GM19438 (cell line): ENCODE measurements around the gene CFAP61.
A peak's percentile ranks its signal among the peaks of the same experiment; 100 is the strongest.

ENCODE experiments used
- ATAC-seq: cut with Tn5 transposase; IDR thresholded peaks from one replicate; pipeline ENCODE4 v1.9.1; 2021; ENCODE audit warnings: low read depth; ENCODE audit not compliant: unreplicated experiment

CFAP61 gene

DNA sequence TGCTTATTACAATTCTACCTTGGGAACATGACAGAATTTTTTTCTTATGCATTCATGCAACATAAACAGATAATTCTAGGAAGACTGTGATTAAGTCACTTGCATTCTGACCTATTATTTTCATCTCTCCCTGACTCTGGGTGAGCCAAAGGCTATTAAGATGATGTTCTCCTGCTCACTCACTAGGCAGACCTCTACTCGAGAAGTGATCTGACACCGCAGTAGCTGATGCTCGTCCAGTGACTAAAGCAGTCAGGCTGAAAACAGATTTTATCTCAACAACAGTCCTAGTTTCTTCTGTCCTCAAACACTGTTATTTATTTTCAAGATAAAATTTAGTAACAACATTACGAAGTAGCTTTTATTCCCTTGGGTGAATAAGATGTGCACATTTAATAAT is 17.8 kb upstream of the CFAP61 start:
- no peak for ATAC-seq

DNA sequence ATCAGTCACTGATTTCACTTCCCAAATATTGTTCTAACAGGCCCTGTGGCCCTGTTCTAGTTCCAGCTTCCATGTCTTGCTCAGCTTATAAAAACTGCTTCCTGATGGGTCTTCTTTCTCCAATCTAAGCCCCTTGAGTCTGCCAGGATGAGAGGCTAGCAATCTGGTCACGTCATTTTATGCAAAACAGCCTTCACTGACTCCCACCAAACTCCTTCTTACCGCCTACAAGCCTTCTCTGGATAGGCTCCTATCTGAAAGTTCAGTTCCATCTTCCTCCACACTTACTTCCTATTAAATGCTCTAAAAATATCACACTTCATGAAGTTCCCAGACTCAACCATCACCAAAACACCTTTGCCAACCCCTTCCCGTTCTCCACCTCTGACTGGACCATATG is 15.6 kb upstream of the CFAP61 start:
- no peak for ATAC-seq

DNA sequence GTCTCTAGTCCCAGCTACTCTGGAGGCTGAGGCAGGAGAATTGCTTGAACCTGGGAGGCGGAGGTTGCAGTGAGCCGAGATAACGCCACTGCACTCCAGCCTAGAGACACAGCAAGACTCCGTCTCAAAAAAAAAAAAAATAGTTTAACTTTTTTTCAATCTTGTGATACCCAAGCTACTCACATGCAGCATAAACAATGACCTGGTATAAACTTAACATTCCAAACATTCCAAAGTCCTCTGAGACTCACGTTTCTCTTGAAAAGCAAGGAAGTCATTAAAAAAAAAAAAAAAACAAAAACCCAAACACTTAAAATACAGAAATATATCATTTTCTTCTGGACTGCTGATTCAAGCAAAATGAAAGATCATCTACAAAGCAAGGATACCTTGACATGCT is 14.4 kb upstream of the CFAP61 start:
- ATAC-seq = no peak

DNA sequence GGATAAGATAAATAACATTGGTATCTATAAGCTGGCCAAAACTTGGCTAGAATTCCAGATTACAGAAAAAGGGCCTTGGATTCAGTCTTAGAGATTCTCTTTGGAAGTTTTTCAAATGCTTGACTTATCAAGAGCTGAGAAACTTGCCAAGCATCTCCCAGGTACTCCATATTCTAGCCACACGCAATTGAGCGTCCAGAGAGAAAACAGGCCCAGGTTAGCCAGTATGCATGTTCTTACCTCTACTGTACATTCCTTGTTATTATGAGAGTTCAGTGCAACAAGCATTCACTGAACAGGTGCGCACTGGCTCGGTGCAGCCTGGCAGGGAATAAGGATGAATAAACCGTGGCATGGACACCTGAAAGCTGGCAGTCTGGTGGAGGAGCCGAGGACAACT is 13.7 kb upstream of the CFAP61 start:
- ATAC-seq = no peak

DNA sequence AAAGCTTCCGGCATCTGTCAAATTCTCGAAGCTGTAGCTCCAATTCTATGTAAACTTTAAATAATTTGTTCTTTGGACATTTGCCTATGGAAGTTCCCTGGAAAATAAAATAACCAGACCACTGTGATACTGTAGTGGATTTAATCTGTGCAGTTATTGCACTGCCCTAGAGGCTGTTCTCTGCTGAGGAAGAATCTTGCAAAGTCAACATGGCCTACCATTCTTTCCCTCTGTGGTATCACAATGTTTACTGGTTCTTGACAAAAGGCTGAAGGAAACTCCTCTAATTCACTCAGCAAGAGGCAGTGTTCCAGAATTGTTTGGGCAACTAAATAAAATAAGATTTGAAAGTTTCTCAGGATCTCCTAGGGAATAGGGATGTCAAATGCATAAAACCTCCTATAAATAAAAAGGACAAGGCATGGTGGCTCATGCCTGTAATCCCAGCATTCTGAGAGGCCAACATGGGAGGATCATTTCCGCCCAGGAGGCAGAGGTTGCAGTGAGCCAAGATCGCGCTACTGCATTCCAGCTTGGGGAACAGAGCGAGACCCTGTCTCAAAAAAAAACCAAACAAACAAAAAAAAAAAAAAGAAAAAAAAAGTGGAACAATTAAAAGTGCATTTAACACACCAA is 12.5 kb upstream of the CFAP61 start:
- ATAC-seq = no peak

DNA sequence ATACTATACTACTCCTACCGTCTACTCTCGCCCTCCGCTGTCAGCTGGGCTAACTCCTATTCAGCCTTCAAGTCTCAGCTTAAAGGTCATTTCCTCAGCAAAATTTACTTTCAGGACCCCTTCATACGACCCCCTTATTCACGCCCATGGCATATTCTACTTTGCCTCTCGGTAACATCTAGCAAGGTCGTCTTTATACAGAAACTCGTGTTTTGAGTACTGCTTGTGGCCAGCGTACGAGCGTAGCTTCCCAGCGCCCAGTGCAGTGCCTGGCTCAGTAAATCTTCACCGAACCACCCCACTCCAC is 612 bp upstream of the CFAP61 start:
- ATAC-seq = peak; percentile 14

DNA sequence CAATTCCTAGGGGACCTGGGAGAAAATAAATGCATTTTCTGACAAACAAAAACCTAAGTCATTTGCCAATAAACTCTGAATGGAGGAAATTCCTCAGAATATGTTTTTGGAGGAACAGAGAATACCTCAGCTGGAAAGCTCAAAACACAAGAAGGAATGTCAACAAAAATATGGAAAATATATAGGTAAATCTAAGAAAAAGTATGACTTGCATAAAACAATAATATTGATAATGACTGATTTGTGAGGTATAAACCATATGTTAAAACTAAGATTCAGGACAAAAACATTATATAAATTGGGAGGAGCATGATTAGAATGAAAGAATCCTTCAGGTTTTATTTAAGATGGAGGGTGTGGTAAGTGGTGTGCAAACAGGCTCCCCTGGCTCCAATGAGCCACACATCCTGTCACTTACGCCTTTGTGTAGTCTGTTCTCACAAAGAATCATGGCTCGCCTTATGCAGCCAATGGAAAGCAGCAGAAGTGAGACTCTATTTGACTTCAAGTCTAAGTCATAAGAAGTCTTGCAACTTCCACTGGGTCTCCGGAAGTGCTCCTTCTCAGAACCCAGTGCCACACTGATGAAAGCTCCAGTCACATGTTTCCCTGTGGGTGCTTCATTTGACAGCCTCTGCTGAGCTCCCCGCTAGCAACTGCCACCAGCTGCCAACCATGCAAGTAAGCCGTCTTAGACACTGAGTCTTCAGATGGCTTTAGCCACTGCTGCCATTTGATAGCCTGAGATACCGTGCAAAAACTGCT is 8.1 kb downstream of the CFAP61 start:
- no peak for ATAC-seq

DNA sequence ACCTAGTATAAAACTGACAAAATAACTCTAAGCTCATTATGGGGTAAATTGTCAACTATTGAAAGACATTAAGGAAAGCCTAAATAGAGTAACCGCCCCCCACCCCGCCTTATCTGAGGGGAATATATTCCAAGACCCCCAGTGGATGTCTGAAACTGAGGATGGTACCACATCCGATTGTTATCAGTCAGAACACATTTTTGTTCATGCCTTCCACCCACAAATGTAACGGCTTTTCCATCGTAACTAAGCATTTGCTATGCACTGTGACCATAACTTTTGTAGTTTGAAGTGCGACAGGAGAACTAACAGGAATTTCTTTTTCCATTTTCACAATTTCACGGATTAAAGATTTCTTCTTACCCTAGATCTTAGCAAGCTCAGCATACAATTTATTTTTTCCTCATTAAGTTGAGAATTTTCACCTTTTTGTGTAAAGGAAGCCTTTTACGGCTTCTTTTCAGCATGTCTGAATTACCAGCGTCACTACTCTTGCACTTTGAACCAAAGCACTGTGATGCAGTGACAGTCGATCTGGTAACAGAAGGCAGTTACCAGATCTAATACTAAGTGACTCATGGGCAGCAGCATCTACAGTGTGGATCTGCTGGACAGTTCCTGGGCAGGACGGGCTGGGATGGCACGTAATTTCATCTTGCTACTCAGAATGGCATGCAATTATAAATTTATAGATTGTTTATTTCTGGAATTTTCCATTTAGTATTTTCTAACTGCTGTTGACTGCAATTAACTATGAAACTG is 11.8 kb downstream of the CFAP61 start:
- no peak for ATAC-seq

DNA sequence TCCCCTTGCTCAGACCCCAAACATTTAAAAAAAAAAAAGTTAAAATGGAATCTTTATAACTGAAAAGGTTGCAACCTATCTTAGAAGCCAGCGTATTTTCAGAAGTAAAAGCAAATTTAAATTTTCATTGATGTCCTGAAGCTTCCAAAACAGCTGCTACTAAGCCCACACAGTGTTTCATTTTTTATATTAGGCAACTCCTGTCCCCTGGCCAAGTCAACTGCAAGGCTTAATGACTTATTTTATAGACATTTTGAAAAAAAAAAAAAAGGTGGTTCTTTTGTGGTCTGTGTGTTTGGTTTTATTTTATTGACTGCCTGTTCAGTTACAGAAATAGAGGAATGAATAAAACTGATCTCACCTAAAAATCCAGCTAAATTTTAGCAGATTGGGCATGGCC is 13.0 kb downstream of the CFAP61 start:
- ATAC-seq = no peak

DNA sequence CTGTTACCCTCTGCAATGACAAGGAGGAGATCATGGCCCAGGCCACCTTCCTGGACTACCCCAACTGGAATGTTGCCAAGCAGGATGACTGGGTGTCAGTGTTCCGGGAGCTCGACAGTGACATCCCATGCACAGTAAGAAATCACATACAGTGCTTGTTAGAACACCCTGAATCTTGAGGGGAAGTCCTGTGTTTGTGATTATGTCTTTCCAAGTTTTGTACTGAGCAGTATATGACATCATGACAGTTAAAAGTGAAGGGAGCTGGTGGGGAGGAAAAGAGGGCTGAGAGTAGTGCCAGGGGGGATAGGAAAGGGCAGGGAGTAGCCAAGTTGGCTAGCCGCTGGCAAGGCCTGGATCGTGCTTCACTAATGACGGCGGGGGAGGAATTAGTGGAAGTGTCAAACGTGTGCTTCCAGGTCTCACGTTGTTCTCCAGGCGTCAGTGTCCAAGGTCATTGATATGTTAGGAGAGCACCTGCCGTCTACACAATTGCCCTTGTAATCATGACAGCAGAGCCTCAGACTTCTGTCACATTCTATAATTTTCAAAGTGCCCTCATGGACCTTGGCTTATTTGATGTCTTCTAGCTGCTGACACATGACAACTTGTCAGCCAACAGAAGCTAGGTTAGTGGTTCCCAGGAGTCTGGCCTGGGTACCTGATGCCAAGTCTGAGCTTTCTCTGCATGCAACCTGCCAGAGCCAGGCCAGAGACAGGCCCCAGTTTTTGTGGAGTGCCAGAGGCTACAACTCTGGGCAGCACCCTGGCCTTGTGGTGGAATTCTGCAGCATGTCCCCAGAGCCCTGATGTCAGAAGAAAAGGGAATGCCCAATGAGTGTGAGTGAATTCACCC is 18.8 kb downstream of the CFAP61 start:
- no peak for ATAC-seq

DNA sequence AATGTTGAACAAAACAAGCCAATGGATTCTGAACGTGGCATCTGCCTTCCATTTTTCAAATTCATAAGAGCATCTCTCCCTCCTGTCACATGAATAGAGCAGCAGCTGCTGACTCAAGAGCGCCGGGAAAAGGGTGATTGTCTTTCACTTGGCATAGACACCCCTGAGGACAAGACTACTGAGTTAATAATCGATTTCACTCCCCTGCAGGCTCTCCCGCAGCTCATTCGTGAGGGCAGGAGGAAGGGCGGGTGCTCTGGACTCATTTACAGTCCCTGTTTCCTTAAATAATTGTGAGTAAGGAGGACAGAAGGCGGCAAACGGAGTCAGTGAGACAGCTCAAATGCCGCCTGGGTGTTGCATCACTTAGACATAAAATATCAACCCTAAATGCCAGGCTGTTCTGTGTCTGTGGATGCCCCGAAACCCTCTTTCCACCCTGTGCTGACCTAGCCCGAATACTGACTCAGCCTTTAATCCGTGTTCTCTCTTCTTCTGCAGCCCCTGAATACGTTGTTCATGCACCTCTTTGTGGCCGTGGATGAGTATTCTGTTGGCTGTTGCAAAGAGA is 21.6 kb downstream of the CFAP61 start:
- ATAC-seq = no peak

DNA sequence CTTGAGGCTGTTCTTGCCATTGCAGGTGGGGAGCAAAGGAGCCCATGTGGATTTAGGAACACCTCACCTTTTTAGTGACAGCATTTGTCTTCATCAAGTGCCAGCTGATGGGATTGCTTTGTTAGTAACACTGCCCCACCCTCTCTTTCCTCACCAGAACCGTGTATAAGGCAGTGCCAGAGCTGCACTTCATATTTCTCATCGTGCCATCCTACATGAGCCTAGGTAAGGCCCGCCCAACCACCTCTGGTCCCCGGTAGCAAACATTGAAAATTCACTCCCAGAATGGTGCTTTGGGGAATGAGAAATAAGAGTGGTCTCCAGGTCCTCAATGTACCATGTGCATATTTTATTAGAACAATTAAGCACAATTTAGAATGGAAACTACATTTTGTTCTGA is 22.7 kb downstream of the CFAP61 start:
- no peak for ATAC-seq

DNA sequence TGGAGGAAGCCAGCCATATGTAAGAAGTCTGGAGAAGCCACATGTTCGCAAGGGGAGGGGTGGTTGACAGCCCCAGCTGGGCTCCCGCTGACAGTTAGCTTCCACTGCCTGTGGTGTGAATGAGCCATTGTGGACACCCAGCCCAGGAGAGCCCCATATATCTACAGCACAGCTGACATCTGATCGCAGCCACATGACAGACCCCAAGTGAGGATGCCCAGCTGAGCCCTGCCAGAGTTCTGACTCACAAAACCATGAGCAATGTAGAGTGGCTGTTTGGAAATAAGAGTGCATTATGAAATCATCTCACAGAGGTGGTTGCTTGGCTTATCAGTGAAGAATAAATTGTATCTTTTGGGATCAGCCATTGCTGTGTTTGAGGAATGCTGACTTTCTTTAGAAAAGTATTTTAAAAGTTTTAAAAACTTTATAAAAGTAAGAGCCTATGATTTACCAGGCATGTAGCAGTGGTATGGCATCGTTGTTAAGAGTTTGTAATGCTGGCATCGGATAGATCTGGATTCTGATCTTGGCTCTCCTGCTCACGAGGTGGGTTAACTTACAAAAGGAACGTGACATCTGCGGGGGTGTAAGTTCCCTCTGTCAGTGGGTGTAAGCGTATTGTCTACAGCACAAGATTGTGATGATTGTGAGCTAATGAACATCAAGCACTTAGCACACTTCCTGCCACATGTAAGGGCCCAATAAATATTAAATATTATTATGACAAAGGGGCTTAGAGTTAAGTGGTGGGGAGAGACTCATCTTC is 24.1 kb downstream of the CFAP61 start:
- ATAC-seq = no peak

DNA sequence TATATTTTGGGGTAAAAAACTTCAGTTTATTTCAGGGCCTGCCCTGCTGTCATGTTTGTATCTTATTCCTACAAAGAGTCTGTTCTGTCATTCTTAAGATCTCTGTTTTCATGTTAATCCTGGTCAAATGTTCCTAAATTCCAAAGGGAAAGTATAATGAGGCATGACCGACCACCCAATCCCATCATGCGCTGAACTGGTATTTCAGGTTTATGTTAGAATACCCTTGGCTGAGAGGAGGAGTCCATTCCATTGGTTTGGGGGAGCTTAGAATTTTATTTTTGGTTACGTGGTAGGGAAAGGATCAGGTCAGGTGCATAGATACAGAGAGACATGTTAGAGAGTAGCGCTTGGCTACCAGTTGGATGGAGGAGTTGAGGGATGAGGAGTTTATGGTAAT is 25.7 kb downstream of the CFAP61 start:
- no peak for ATAC-seq

DNA sequence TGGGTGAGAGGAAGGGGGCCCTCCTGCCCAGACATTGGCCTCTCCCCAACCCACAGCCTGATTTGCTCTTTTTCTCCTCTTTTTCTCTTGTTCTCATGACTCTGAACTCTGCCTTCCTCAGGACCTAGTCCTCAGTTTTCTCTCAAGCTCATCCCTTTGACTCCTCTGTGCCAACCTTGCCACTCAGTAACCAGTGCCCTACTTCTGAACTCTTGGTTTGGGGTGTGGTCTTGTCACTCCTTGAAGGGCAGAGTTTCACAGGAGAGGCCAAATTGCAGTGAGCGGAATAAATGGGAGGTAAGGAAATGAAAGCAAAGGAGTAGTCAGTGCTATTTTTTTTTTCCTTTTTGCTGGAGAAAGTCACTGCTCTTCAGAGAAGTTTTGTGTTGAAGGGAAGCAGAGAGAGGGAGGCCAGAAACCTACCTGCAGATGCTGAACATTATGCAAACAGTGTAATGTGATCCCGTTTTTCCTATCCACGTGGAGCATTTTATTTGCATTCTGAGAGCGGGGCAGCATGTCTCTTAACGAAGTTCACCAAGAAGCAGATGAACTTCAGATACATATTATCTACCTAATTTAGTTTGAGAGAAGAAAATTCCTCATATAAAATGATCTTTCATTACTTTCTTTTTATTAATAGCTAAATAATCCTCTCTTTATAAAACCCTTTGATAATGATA is 26.9 kb downstream of the CFAP61 start:
- no peak for ATAC-seq

DNA sequence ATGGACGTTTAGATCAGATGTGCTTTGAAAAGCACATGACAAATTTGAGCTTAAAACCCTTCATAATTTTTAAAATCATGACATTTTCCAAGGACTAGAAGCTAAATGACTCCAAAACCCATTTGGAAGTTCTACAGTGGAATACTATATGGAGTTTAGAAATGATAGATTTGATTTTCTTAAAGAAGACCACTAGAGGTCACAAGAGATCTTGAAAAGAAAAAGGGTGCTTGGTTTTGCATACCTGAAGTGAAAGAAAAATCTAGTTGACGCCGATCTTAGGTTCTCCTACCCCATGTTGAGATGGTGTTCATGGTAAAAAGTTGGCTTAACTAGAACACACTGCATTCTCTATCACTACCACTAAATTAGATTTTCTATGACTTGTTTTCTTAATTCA is 31.5 kb downstream of the CFAP61 start:
- ATAC-seq = no peak

DNA sequence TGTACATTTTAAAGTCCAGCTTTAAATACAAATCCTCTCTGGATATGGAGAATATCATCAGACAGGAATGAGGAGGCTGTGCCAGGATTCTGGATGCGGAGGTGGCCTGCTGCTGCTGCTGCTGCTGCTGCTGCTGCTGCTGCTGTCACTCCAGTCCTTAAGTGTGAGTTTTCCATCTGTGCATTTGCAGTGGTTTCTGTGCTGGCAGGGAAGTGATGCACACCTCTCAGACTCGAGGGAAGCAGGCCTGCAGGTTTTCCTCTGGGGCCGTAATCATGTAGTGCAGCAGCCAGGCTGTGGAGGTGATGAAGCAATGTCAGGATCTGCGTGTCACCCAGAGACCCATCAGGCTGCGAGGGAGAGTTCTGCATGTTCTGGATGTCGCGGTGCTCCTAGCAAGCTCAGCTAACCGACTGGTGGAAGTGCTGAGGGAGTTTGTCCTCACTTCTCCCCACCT is 32.0 kb downstream of the CFAP61 start:
- ATAC-seq = no peak

DNA sequence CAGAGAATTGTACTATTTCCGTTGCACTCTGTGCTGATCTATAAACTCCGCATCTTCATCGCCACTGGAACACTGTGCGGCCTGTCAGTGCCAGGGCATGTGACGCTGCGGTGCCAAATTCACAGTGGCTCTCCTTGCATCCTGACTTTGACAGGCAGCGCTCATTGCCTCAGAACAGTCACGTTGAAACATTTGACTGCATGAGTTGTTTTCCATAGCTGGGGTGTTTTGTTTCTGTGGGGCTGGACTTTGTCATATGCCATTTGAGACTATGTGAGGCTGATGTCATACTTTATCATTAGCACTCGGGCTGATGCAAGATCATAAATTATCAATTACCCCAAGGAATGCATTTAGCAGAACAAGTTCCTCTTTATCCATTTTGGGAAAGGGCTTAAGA is 32.7 kb downstream of the CFAP61 start:
- no peak for ATAC-seq

DNA sequence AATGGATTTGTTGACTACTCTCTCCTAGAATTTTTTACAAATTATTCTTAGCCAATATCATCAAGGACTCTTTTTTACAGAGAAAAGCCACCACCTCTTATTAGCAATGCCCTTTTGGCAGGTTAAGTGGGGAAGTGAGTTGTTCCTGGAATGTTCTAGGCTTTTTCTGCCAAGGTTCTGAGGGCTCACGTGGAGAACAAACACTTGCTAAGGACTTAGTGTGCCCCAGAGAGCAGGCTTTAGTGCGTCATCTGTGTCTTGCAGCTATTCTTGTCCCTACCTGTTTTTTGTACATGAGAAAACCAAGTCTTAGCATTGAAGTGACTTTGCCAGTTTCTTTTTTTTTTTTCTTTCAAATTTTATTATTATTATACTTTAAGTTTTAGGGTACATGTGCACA is 33.5 kb downstream of the CFAP61 start:
- no peak for ATAC-seq
